ENCODE data around the gene KRTAP12-4.

DNA sequence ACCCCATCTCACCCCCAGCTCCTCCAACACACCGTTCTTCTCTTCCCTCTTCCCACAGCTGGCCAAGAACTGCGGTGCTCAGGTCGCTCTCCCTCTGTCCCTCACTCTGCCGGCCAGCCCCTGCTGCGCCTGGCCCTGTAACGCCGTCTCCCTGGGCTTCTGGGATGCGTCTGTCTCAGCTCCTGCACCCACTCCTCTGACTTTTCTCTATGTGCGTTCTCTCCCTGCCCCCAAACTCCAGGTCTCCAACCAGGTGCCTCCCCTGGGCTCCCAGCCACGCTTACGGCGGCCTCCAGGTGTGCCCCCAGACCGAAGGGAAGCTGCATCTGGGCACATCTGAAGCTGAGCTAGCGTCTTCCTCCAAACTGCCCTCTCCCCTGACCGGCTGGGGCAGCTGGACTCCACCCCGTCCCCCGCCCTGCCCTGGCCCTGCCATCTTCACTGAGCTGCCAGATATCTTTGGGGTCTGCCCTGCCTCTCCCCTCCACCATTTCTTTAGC, 45.1 kb upstream of the KRTAP12-4 start:
- TF ChIP-seq SUZ12 (IDR thresholded peaks at IDR 0.05; ENCODE audit: extremely low read depth, insufficient read depth, insufficient read length) (no peak), ZNF274 (IDR thresholded peaks at IDR 0.05; ENCODE audit: low read depth, low read length) (no peak)
